ENCODE results near the gene FBXO41.

FBXO41 gene

DNA sequence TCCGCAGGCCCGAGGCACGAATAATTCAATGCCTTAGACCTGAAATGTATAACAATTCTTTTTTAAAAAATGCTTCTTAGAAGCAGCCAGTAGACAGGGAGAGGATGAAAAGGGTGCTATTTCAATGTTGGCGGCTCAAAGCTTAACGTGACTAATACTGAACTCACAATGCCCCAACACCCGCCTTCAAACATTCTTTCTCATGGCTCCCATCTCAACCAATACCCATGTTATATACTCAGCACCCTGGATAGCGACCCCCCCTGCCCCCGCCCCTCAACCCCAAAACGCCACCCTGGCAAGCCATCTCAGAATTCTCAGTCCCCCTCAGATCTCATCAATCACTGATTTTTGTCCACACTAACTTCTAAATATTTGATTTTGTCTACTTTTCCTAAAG is 4.4 kb downstream of the FBXO41 start:
- Histone ChIP-seq H3K27me3 (ENCODE audit: insufficient read depth, poor library complexity, severe bottlenecking) (no peaks in the 10 kb centered on the region), H3K27ac (replicated peaks) (no peak overlapping the region), H3K4me3 (replicated peaks; ENCODE audit: insufficient read depth, low read length) (no peak overlapping the region)
- TF ChIP-seq GABPA (IDR thresholded peaks at IDR 0.05; ENCODE audit: low read depth): no peak
- TF ChIP-seq, protein P1, sequence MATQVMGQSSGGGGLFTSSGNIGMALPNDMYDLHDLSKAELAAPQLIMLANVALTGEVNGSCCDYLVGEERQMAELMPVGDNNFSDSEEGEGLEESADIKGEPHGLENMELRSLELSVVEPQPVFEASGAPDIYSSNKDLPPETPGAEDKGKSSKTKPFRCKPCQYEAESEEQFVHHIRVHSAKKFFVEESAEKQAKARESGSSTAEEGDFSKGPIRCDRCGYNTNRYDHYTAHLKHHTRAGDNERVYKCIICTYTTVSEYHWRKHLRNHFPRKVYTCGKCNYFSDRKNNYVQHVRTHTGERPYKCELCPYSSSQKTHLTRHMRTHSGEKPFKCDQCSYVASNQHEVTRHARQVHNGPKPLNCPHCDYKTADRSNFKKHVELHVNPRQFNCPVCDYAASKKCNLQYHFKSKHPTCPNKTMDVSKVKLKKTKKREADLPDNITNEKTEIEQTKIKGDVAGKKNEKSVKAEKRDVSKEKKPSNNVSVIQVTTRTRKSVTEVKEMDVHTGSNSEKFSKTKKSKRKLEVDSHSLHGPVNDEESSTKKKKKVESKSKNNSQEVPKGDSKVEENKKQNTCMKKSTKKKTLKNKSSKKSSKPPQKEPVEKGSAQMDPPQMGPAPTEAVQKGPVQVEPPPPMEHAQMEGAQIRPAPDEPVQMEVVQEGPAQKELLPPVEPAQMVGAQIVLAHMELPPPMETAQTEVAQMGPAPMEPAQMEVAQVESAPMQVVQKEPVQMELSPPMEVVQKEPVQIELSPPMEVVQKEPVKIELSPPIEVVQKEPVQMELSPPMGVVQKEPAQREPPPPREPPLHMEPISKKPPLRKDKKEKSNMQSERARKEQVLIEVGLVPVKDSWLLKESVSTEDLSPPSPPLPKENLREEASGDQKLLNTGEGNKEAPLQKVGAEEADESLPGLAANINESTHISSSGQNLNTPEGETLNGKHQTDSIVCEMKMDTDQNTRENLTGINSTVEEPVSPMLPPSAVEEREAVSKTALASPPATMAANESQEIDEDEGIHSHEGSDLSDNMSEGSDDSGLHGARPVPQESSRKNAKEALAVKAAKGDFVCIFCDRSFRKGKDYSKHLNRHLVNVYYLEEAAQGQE (IDR thresholded peaks at IDR 0.05; ENCODE audit: insufficient replicate concordance, low read depth): peak; percentile 89
- no peak for DNase-seq (ENCODE audit: low read depth in 1 of 2, low spot score in 1 of 2)

DNA sequence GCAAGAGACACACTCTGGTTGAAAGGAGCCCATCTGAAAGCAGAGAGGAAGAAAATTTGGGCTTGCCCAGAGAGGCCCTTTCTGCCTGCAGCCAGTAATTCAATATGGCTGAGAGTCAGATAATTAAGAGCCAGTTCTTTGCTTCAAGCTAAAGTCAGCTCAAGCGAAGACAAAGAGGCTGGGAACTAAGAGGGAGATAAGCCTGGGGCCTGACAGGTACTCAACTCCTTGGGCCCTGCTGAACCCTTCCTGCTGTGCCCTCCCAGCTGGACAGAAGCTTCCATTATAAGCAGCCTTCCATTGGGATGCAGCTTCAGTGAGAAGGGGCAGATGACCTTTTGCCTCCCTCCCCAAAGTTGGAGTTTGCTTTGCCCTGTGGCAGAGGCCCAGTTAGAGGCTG is 12.0 kb downstream of the FBXO41 start:
- TF ChIP-seq, protein P1 (IDR thresholded peaks at IDR 0.05; ENCODE audit: insufficient replicate concordance, low read depth): no peak
- TF ChIP-seq, protein P2, sequence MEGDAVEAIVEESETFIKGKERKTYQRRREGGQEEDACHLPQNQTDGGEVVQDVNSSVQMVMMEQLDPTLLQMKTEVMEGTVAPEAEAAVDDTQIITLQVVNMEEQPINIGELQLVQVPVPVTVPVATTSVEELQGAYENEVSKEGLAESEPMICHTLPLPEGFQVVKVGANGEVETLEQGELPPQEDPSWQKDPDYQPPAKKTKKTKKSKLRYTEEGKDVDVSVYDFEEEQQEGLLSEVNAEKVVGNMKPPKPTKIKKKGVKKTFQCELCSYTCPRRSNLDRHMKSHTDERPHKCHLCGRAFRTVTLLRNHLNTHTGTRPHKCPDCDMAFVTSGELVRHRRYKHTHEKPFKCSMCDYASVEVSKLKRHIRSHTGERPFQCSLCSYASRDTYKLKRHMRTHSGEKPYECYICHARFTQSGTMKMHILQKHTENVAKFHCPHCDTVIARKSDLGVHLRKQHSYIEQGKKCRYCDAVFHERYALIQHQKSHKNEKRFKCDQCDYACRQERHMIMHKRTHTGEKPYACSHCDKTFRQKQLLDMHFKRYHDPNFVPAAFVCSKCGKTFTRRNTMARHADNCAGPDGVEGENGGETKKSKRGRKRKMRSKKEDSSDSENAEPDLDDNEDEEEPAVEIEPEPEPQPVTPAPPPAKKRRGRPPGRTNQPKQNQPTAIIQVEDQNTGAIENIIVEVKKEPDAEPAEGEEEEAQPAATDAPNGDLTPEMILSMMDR (IDR thresholded peaks at IDR 0.05; ENCODE audit: insufficient read depth, low read length): no peak
- no peak for TF ChIP-seq SPI1 (IDR thresholded peaks at IDR 0.05; ENCODE audit: borderline replicate concordance, low read depth)
- no peak for TF ChIP-seq POLR2AphosphoS5 (IDR thresholded peaks at IDR 0.05; ENCODE audit: low read depth)
- no peak for TF ChIP-seq GABPA (IDR thresholded peaks at IDR 0.05; ENCODE audit: low read depth)
- no peak overlapping the region for H3K4me3 ChIP-seq (replicated peaks; ENCODE audit: insufficient read depth, low read length)
- no peak overlapping the region for H3K27ac ChIP-seq (replicated peaks)
- no peaks in the 10 kb centered on the region for H3K27me3 ChIP-seq (ENCODE audit: insufficient read depth, poor library complexity, severe bottlenecking)
- no peak for DNase-seq (ENCODE audit: low read depth in 1 of 2, low spot score in 1 of 2)

DNA sequence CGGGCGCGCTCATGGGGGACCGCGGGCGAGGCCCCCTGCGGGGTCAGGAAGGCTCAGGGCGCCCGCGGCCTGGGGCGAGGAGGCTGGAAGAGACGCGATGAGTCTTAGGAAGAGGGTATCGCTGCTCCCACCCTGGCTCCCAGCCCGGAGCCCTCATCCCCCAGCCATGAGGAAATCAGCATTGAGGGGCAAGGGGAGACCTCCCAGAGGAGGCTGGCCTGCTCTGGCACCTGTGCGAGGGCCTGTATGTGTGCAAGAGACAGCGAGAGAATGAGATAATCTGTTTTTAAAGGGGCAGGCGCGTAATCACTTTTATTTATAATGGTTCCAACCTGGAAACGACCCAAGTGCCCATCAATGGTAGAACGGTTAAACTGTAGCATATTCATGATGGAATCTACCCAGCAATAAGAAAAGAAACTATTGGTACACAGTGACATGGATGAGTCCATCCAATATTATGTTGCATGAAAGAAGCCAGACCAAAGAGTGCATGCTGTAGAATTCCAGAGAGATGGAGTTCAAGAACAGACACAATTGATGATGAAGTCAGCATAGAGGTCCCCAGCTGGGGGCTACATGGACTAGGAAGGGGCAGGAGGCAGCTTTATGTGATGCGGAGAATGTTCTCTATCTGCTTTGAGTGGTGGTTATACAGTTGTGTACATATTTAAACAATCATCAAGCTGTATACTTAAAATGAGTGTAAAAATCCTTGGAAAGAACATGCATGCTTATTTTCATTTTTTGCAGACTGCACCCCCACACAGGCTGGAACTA is 14.4 kb downstream of the FBXO41 start:
- TF ChIP-seq SPI1 (IDR thresholded peaks at IDR 0.05; ENCODE audit: borderline replicate concordance, low read depth) (no peak), POLR2AphosphoS5 (IDR thresholded peaks at IDR 0.05; ENCODE audit: low read depth) (no peak), GABPA (IDR thresholded peaks at IDR 0.05; ENCODE audit: low read depth) (no peak)
- TF ChIP-seq, protein P2 (IDR thresholded peaks at IDR 0.05; ENCODE audit: insufficient read depth, low read length): no peak
- TF ChIP-seq, protein P1 (IDR thresholded peaks at IDR 0.05; ENCODE audit: insufficient replicate concordance, low read depth): no peak
- no peak for DNase-seq (ENCODE audit: low read depth in 1 of 2, low spot score in 1 of 2)
- Histone ChIP-seq H3K27me3 (ENCODE audit: insufficient read depth, poor library complexity, severe bottlenecking) (no peaks in the 10 kb centered on the region), H3K27ac (replicated peaks) (no peak overlapping the region), H3K4me3 (replicated peaks; ENCODE audit: insufficient read depth, low read length) (no peak overlapping the region)

Data from HL-60 (cell line).